ENCODE data around the gene SPTLC3. TPM values are rescaled to one million over a fixed set of nuclear protein-coding genes. Genes with fewer than 3 reads are reported as not detected.

SPTLC3 gene
- polyA plus RNA-seq, 3 donors from 2014 or later: 1.4 to 6.0 (median 2.5) TPM

DNA sequence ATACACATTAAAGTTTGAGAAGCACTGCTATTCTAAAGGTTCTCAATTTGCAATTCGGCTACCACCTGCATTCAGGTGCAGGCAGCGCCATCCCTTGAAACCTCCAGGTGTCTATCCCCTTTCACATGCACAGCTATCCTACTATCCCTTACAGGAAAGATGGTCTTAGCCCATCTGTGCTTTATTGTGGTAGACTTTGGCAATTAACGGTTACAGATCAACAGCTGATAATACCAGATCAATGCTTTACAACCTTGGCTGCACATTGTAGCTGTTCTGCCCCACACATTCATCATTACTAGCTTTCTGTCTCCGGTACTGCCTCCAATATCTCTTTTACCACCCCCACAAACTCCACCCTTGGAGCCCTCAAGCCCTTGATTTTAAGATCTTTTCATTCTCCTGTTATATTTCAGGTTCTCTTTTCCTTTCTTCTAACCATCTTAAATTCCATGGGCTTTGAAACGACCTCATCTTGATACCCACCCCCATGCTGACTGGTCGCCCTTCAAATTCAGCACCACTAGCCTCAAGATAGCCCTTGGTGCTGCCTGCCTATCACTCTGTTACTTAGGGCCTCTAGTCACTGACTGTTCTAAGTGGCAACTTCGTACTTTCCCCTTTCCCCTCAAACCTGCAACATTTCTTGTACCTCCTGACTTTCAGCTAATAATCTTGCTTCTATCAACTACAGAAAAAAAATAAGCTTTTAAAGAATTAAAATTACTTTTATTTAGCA lies 50.8 kb downstream of the SPTLC3 start:
- no peak for DNase-seq
- Mint-ChIP-seq H3K4me3 (no peak overlapping the region), H3K36me3 (no peaks in the 10 kb centered on the region), H3K27me3 (ENCODE audit: low read depth in 3 of 3) (peaks cover 0 to 1% (median 0%) of the 10 kb centered on the region in 3 donors), H3K4me1 (no peaks in the 10 kb centered on the region), H3K9me3 (no peaks in the 10 kb centered on the region), H3K27ac (no peak overlapping the region)

DNA sequence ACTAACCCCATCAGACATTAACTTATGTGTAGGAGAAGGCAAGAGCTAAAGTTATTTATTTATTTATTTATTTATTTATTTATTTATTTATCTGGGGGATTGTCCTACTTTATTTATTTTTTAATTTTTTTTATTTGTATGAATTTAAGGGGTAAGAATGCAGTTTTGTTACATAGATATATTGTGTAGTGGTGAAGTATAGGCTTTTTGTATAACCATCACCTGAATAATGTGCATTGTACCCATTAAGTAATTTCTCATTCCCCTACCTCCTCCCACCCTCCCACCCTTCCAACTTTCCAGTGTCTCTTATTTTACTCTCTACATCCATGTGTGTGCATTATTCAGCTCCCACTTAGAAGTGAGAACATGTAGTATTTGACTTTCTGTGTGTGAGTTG lies 51.6 kb downstream of the SPTLC3 start:
- no peaks in the 10 kb centered on the region for H3K36me3 Mint-ChIP-seq
- DNase-seq: no peak
- H3K27me3 Mint-ChIP-seq (ENCODE audit: low read depth in 3 of 3): peaks cover 0 to 1% (median 0%) of the 10 kb centered on the region in 3 donors
- H3K4me3 Mint-ChIP-seq: no peak overlapping the region
- no peaks in the 10 kb centered on the region for H3K9me3 Mint-ChIP-seq
- H3K4me1 Mint-ChIP-seq: no peaks in the 10 kb centered on the region
- H3K27ac Mint-ChIP-seq: no peak overlapping the region

DNA sequence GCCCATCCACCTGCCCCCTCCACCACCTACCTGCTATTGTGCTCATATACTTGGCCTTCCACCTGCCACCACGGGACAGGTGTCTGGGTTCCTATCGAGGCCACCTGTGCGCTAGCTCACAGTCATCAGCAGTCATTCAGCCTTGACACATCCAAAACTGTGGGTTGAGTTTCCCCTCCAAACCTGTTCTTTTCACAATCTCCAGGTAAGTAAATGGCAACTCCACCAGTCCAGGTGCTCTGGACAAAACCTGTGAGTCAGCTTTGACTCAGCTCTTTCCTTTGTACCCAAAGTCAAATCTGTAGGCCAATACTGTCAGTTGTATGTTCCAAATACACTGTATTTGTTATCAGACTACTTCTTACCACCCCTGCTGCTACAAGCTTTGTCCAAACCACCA lies 52.6 kb downstream of the SPTLC3 start:
- Mint-ChIP-seq H3K4me1 (no peaks in the 10 kb centered on the region), H3K36me3 (no peaks in the 10 kb centered on the region), H3K4me3 (no peak overlapping the region), H3K9me3 (no peaks in the 10 kb centered on the region), H3K27ac (no peak overlapping the region), H3K27me3 (ENCODE audit: low read depth in 3 of 3) (peaks cover 0 to 2% (median 1%) of the 10 kb centered on the region in 3 donors)
- DNase-seq: no peak

DNA sequence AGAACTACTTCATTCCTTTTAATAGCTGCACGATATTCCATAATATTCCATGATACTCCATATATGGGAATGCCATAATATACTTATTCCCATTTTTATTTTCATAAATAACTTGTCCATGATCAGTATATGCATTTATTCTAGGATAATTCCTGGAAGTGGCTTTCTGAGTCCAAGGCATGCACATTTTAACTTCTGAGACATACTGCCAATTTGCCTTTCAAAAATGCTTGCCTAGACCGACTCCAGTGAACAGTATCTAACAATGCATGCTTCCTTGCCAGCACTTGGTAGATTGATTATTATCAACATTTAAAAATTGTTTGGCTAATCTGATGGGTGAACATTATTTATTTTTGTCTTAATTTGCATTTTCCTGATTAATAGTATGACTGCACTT lies 54.0 kb downstream of the SPTLC3 start:
- no peaks in the 10 kb centered on the region for H3K4me1 Mint-ChIP-seq
- H3K4me3 Mint-ChIP-seq: no peak overlapping the region
- no peak for DNase-seq
- peaks cover 0 to 2% (median 1%) of the 10 kb centered on the region in 3 donors for H3K27me3 Mint-ChIP-seq (ENCODE audit: low read depth in 3 of 3)
- no peak overlapping the region for H3K27ac Mint-ChIP-seq
- H3K9me3 Mint-ChIP-seq: peaks cover 0 to 2% (median 0%) of the 10 kb centered on the region in 6 donors
- H3K36me3 Mint-ChIP-seq: peaks cover 0 to 5% (median 0%) of the 10 kb centered on the region in 3 donors

DNA sequence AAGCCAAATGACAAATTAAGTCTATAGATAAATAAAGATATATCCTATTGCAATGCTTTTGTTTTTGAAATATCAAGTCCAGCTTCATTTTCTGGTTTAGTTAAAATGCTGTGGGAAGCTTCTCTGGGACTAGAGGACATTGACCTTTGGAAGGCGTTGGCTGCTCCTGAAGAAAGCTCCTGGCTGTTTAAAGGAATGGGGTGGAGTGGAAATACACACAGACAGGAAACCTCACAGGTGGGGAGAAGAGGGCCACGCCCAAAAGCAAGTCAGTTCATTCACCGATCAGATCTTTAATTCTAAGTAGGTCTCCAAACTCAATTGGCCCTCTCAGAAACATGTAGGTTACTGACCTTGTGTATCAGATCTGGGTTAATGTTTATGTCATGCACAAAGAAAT lies 59.6 kb downstream of the SPTLC3 start:
- Mint-ChIP-seq H3K27me3 (ENCODE audit: low read depth in 3 of 3) (peaks cover 0 to 2% (median 2%) of the 10 kb centered on the region in 3 donors), H3K36me3 (peaks cover 0 to 16% (median 5%) of the 10 kb centered on the region in 3 donors), H3K4me1 (no peaks in the 10 kb centered on the region), H3K27ac (no peak overlapping the region), H3K4me3 (no peak overlapping the region), H3K9me3 (peaks cover 0 to 2% (median 0%) of the 10 kb centered on the region in 6 donors)
- DNase-seq: no peak

DNA sequence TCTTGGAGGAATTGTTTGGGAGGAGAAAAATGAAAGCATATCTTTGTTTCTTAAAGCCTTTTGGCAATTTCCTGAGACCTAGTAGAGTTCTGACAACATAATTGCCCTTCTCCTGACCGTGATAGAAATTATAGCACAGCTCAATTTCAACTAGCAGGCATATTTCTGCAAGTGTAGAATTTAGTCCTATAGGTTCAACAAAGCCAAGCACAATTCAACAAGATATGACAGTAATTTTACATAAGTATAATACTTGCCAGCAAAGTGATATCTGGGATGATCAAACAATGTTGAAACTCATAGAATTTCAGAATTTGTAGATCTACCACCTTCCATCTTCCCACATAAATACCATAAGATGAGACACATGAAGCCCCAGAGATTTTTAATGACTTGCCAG lies 73.1 kb downstream of the SPTLC3 start:
- Mint-ChIP-seq H3K27ac (no peak overlapping the region), H3K27me3 (ENCODE audit: low read depth in 3 of 3) (no peaks in the 10 kb centered on the region), H3K4me1 (no peaks in the 10 kb centered on the region), H3K4me3 (no peak overlapping the region), H3K36me3 (peaks cover 0 to 6% (median 4%) of the 10 kb centered on the region in 3 donors), H3K9me3 (no peaks in the 10 kb centered on the region)
- DNase-seq: no peak

DNA sequence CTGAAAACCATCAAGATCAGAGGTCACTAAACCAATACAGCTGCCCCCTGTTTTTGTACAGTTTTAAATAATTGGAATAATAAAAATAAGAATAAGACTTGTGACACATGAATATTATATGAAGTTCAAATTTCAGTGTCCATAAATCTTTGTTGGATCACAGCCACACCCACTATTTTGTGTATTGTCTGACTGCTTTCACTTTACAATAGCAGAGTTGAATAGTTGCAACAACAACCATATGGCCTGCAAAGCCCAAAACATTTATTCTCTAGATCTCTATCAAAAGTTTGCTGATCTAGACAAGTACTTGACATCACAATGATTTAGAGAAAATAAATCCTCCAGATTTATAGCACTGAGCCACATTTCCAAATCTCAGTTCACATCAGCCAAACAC lies 73.6 kb downstream of the SPTLC3 start:
- no peaks in the 10 kb centered on the region for H3K4me1 Mint-ChIP-seq
- H3K4me3 Mint-ChIP-seq: no peak overlapping the region
- no peaks in the 10 kb centered on the region for H3K9me3 Mint-ChIP-seq
- peaks cover 0 to 6% (median 4%) of the 10 kb centered on the region in 3 donors for H3K36me3 Mint-ChIP-seq
- no peak overlapping the region for H3K27ac Mint-ChIP-seq
- DNase-seq: no peak
- no peaks in the 10 kb centered on the region for H3K27me3 Mint-ChIP-seq (ENCODE audit: low read depth in 3 of 3)

DNA sequence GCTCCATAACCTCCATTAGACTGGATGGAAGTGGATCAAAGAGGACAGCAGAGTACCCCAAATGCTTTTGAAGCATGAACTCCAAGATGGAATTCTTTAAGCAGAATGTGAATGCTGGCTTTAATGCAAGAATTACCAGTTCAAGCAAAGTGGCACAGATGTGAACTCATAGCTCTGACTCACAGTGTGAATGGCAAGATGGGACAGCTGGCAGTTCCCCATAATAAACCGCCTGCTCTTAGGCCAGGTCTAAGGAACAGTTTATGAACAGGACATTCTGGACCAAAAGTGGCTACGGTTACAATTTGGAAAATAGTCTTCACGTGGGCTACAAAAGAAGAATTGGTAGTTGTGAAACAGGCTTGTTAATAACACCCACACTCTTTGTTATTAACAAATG lies 76.5 kb downstream of the SPTLC3 start:
- H3K4me3 Mint-ChIP-seq: no peak overlapping the region
- H3K27ac Mint-ChIP-seq: no peak overlapping the region

DNA sequence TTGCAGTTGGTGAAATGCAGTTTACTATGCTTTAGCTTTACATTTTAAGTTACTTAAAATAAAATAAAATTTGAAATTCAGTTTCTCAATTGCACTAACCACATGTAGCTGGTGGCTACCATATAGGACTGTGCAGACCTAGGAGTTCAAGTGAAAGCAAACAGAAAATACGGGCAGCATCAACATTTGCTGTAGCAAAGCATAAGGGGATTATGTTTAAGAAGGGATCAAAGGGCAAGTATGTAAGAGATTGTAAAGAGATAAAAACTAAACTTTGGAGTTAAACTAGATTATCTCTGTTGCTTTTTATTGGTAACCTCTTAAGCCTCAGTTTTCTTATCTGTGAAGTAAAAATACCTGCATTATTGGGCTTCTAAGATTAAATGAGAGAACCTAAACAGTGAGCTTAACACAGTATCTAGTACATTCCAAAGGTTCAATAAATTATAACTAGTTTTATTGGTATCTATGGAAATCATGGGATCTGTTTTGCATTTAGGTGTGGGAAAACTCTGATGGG lies 81.2 kb downstream of the SPTLC3 start:
- peaks cover 0 to 1% (median 0%) of the 10 kb centered on the region in 3 donors for H3K27me3 Mint-ChIP-seq (ENCODE audit: low read depth in 3 of 3)
- no peak overlapping the region for H3K27ac Mint-ChIP-seq
- peaks cover 0 to 28% (median 8%) of the 10 kb centered on the region in 3 donors for H3K36me3 Mint-ChIP-seq
- H3K4me3 Mint-ChIP-seq: no peak overlapping the region
- no peak for DNase-seq
- H3K4me1 Mint-ChIP-seq: no peaks in the 10 kb centered on the region
- no peaks in the 10 kb centered on the region for H3K9me3 Mint-ChIP-seq

More for the DNA sequence above, 76.5 kb downstream of the SPTLC3 start:
- DNase-seq: no peak
- Mint-ChIP-seq H3K36me3 (peaks cover 0 to 3% (median 0%) of the 10 kb centered on the region in 3 donors), H3K4me1 (no peaks in the 10 kb centered on the region), H3K27me3 (ENCODE audit: low read depth in 3 of 3) (peaks cover 0 to under 1% (median 0%) of the 10 kb centered on the region in 3 donors), H3K9me3 (no peaks in the 10 kb centered on the region)

DNA sequence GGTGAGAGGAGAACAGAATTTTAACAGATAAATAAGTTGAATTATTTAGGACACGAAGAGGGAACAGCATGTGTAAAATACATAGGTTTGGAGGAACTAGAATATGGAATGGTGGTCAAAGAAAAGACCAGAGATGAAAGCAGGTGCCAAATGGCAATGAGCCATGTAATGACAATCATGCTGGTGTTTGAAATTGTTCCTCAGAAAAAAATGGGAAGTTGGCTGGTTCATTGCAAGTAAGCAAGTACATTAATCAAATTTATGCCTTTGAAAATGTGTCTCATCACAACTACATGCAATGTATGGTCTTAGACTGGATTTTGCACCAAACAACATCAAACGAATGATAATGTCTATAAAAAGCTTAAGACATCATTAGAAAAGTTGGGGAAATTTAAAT lies 83.3 kb downstream of the SPTLC3 start:
- Mint-ChIP-seq H3K27me3 (ENCODE audit: low read depth in 3 of 3) (peaks cover 0 to 1% (median 0%) of the 10 kb centered on the region in 3 donors), H3K9me3 (no peaks in the 10 kb centered on the region), H3K4me1 (no peaks in the 10 kb centered on the region), H3K36me3 (peaks cover 0 to 37% (median 8%) of the 10 kb centered on the region in 3 donors), H3K4me3 (no peak overlapping the region), H3K27ac (no peak overlapping the region)
- no peak for DNase-seq

DNA sequence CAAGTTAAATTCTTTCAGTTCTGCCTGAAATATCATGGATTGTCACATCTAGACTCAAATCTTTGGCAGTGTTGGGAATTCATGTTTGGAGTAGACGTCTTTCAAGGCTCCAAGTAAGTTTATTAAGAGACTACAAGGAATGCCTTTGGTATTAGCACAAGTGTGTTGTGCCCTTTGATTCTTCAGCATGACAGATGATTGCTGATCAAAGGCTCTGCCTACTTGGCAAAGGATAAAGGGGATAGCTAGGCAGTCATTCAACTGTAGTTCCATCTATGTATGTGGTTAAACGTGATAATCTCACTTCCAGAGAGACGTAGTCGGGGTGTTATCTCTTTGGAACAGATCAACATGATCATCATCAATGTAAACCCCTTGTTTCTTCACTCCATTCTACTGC lies 86.2 kb downstream of the SPTLC3 start:
- Mint-ChIP-seq H3K4me3 (no peak overlapping the region), H3K36me3 (peaks cover 0 to 40% (median 8%) of the 10 kb centered on the region in 3 donors), H3K27me3 (ENCODE audit: low read depth in 3 of 3) (peaks cover 0 to 1% (median 0%) of the 10 kb centered on the region in 3 donors), H3K27ac (no peak overlapping the region), H3K9me3 (no peaks in the 10 kb centered on the region), H3K4me1 (no peaks in the 10 kb centered on the region)
- no peak for DNase-seq

DNA sequence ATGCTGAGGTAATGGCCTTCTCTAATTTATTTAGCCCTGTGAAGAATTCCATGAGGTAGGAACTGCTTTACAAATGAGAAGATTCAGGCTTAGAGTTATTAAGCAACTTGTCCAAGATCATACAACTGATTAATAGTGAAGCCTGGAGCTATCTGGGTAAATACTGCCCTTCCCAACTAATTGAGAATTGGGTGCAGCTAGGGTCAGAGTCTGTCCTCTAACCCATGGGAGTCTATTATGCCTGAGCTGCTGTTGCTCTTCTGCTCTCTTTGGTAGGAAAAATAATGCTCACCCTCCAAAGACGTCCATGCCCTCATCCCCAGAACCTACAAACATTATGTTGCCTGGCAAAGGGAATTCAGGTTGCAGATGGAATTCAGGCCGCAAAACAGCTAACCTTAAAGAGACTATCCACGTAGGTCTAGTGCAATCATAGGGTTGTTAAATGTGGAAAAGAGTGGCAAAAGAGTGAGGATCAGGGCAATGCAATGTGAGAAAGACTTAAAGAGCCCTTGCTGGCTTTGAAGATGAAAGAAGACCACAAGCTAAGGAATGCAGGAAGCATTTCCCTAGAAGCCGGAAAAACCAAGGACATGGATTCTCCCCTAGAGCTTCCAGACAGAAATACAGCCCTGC lies 90.1 kb downstream of the SPTLC3 start:
- Mint-ChIP-seq H3K36me3 (peaks cover 0 to 24% (median 0%) of the 10 kb centered on the region in 3 donors), H3K9me3 (no peaks in the 10 kb centered on the region), H3K27ac (no peak overlapping the region), H3K4me1 (no peaks in the 10 kb centered on the region), H3K4me3 (no peak overlapping the region), H3K27me3 (ENCODE audit: low read depth in 3 of 3) (peaks cover 0 to 2% (median 0%) of the 10 kb centered on the region in 3 donors)
- DNase-seq: no peak

DNA sequence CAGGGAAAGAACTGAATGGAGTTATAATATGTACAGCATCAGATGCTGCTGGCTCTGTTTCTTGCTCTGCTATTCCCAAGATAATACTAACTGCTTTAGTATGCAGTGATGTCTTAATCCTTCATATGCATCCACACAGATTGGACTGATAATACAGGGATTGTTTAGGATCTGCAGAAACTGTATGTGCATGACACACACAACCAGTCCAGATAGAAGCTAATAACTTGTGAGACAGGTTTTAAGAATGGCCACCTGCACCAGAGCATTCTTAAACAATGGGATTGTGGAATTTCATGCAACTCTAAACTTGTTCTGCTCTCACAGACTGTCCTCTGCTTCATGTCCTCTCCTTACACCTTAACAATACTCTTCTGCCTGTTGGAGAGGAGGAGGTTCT lies 90.9 kb downstream of the SPTLC3 start:
- no peaks in the 10 kb centered on the region for H3K9me3 Mint-ChIP-seq

DNA sequence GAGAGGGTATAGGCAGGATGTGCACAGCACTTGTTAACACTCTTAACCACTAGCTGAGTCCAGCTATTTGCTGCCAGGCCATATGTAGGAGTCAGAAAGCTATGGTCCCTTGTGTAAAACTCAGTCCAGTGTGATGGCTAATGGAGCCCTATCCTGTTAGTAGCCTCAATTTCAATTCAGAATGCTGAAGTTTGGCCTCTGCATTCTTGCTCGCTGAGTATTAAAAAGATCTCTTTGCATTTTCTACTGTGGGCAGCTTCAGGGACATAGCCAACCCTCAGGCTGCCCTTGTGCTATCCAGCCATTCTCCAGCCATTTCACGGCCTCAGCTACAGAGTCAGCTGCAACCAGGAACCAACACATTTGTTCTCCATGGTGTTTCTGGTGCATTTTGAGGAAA lies 92.5 kb downstream of the SPTLC3 start:
- H3K36me3 Mint-ChIP-seq: peaks cover 0 to 3% (median 0%) of the 10 kb centered on the region in 3 donors
- no peak overlapping the region for H3K4me3 Mint-ChIP-seq
- DNase-seq: no peak
- H3K27ac Mint-ChIP-seq: no peak overlapping the region
- no peaks in the 10 kb centered on the region for H3K9me3 Mint-ChIP-seq
- no peaks in the 10 kb centered on the region for H3K4me1 Mint-ChIP-seq
- peaks cover 0 to 4% (median 2%) of the 10 kb centered on the region in 3 donors for H3K27me3 Mint-ChIP-seq (ENCODE audit: low read depth in 3 of 3)

More for the DNA sequence above, 90.9 kb downstream of the SPTLC3 start:
- H3K27ac Mint-ChIP-seq: no peak overlapping the region
- H3K4me3 Mint-ChIP-seq: no peak overlapping the region
- peaks cover 0 to 16% (median 0%) of the 10 kb centered on the region in 3 donors for H3K36me3 Mint-ChIP-seq
- peaks cover 0 to 2% (median 2%) of the 10 kb centered on the region in 3 donors for H3K27me3 Mint-ChIP-seq (ENCODE audit: low read depth in 3 of 3)
- no peak for DNase-seq
- H3K4me1 Mint-ChIP-seq: no peaks in the 10 kb centered on the region

Measured in immature natural killer cell (primary cell).